DOHH2 (cell line): Measurements from ENCODE around the gene PAQR6.

Source experiments
- CTCF ChIP-seq: fragments of 200-600 bp; sonication (generic); IDR thresholded peaks from one replicate; pipeline ENCODE4 v1.5.1; 2014; ENCODE audit warnings: antibody characterized with exemption, mild to moderate bottlenecking, low read depth, low read length; ENCODE audit not compliant: poor library complexity, severe bottlenecking
- EZH2phosphoT487 ChIP-seq: fragments of 200-600 bp; sonication (generic); IDR thresholded peaks from 2 replicates; pipeline ENCODE4 v1.6.1; 2017; ENCODE audit warnings: borderline replicate concordance, mild to moderate bottlenecking, antibody characterized with exemption, low read length, moderate library complexity, mixed read lengths

- TF ChIP-seq CTCF (no peak), EZH2phosphoT487 (no peak)
Measured at GRCh38 chr1:156263288-156263655, 15.4 kb upstream of the PAQR6 start.
